HG03565 (cell line): ENCODE data around the gene PRADC1.
"Not testable (repeated sequence)": the region's sequence is repeated elsewhere in the genome, so short reads cannot be mapped to it uniquely, and the experiment has no call there.

Experiments
- ATAC-seq: cut with Tn5 transposase; IDR thresholded peaks from one replicate; pipeline ENCODE4 v1.9.1; 2021; ENCODE audit warnings: mild to moderate bottlenecking, moderate library complexity; ENCODE audit not compliant: unreplicated experiment

The PRADC1 gene

DNA sequence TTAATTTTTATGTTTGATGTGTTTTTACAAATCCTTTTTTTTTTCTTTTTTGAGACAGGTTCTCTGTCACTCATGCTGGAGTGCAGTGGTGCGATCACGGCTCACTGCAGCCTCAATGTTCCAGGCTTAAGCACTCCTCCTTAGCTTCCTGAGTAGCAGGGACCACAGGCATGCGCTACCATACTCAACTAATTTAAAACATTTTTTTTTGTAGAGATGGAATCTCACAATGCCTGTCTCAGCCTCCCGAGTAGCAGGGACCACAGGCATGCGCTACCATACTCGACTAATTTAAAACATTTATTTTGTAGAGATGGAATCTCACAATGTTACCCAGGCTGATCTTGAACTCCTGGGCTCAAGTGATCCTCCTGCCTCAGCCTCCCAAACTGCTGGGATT, 27.4 kb downstream of the PRADC1 start:
- ATAC-seq: no peak

DNA sequence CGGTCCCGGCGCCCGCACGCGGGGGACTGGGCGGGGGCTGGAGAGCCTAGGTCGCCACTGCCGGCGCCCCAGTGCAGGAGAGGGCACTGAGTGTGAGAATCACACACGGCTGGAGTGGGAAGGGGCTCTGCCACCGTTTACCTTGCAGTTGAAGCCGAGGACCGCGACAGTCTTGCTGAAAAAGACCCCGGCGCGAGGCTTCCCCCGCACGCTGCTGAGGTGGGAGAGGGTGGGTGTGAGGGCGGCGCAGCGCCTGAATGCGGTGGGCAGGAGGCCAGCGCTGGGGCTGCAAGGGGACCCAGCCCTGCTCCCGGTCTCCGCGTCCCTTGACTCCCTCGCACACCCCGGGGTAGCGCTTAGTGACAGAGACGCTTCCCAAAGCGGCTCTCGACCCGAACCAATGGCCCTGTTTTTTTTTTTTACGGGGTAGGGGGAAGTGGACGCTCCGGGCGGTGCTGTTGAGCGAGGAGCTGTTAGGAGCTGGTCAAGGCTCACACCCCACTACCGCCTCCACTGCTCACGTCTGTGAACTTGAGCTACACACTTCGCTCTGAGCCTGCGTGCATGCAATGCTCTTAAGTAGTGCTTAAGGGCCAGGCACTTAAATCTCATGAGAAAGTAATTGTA, 29.9 kb downstream of the PRADC1 start:
- no peak for ATAC-seq

DNA sequence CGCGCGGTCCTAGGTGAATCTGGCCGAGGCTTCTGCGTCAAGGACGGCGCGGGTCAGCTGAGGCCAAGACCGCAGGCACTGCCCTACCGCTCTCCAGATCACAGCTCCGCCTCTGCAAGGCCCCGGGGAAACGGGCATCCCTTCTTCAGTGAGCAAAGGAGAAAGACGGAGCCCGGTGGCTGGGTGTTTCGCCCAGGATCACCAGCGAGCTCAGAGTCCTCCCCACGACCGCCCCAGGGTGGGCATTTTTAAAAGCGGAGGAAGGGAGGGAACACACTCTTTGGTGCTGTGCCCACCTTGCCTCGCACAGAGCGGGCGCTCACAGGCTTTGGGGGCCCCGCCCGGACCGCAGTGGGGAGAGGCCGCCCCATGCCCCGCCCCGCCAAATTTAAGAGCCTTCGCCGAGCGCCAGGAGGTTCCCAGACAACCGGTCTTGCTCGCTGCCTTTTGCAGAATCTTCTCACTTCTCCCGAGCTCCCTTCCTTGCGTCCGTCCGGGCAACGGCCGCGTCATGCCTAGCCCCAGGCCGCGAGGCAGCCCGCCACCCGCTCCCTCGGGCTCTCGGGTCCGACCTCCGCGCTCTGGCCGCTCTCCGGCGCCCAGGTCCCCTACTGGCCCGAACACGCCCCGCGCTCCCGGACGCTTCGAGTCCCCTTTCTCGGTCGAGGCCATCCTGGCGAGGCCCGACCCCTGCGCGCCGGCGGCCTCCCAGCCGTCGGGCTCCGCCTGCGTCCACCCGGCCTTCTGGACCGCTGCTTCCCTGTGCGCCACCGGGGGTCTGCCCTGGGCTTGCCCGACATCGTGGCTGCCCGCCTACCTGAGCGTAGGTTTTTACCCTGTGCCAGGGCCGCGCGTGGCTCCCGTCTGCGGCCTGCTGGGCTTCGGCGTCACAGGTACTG, 30.6 kb downstream of the PRADC1 start, which contains the start of gene NOTO:
Gene NOTO (plus strand): TSS at position 419 of the 899 bp plus-strand sequence. CDS start 93 bp downstream, at position 512.
- ATAC-seq: no peak

DNA sequence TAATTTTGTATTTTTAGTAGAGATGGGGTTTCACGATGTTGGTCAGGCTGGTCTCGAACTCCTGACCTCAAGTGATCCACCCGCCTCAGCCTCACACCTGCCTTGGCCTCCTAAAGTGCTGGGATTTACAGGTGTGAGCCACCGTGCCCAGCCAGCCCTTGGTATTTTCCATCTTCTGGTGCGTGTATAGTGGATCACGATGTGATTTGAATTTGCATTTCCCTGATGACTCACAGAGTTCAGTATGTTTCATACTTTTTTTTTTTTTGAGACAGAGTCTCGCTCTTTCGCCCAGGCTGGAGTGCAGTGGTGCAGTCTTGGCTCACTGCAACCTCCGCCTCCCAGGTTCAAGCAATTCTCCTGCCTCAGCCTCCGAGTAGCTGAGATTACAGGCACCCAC, 32.8 kb downstream of the PRADC1 start:
- ATAC-seq: not testable (repeated sequence)

DNA sequence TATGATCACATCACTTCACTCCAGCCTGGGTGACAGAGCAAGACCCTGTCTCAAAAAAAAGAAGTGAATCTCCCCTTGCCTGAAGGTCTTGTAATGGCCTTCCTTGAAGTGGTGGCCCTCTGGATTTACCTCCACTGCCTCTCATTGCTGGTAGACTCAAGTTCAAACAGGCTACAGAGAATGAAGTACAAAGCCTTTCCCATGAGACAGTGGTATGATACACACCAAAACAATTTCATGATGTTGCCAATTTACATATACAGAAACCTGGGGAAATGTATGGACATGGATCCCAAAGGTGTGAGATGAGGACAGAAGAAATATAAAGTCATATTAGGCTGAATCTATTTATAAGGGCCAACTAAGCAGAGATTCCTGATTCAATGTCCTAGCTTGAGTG, 35.5 kb downstream of the PRADC1 start:
- ATAC-seq: no peak

DNA sequence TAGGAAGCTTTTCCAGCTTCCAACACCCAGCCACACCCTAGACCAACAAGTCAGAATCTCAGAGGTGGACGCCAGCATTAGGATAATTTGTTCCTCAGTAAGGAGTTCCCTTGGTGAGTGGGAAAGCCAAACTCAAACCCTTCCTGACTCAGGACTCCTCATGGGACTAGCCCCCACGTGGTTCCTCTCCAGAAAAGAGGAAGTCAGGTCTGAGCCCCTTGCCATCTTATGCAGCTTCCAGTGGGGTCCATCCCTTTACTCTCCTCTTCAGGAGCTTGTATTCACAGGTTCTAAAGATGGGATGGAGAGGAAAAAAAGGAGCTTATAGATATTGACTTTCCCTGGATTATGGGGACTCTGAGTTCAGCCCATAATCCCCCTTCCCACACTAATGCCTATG, 45.5 kb downstream of the PRADC1 start:
- no peak for ATAC-seq

DNA sequence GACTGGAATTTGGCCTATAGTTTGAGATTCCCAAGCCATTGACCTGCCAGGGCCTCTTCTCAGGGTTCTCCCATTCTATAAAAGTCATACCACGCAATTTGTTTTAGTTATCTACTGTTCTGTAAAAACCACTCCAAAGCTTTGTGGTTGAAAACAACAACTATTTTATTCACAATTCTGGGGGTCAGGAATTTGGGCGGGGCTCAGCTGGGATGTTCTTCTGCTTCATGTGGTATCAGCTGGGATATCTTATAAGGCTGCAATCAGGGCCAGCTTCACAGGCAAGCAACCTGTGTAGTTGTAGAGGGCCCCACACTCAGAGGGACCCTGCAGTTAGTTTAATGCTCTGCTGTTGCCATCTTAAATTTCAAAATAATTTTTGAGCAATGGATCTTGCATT, 47.1 kb downstream of the PRADC1 start:
- no peak for ATAC-seq
